NCI-H1417 (cell line): Measurements from ENCODE around the gene MACROD1.
A peak's percentile ranks its signal among the peaks of the same experiment; 100 is the strongest.

ENCODE experiments used
- DNase-seq, 3 experiments: peaks; one replicate each; lab custom pipeline; 2025; lab: John Stamatoyannopoulos, UW

MACROD1 gene

GRCh38 chr11:63961608-63962412 lies 204.1 kb downstream of the MACROD1 start:
- peak; percentile 81 to 95 (median 90) for DNase-seq

GRCh38 chr11:63958008-63958407 lies 207.9 kb downstream of the MACROD1 start:
- no peak for DNase-seq

GRCh38 chr11:63952570-63952969 lies 213.3 kb downstream of the MACROD1 start:
- no peak for DNase-seq

- no peak for DNase-seq
Observed at GRCh38 chr11:63951779-63952536, 214.0 kb downstream of the MACROD1 start.
